Measurements from ENCODE around the gene SLC6A17. TPM values are rescaled to one million over a fixed set of nuclear protein-coding genes. Genes with fewer than 3 reads are reported as not detected.

Gene SLC6A17
- total and polyA plus RNA-seq, 9 donors = 0.03 to 0.15 (median 0.05) TPM; not detected in 3

GRCh38 chr1:110245876-110246620 lies 95.8 kb downstream of the SLC6A17 start:
- no peak for DNase-seq
- Histone ChIP-seq H3K4me1 (ENCODE audit: insufficient read depth) (peaks cover 3% of the 10 kb centered on the region), H3K4me3 (no peak overlapping the region), H3K9me3 (no peaks in the 10 kb centered on the region), H3K27ac (no peak overlapping the region), H3K36me3 (no peaks in the 10 kb centered on the region), H3K27me3 (no peaks in the 10 kb centered on the region)
- TF ChIP-seq CTCF (IDR thresholded peaks at IDR 0.05) (no peak), EP300 (IDR thresholded peaks at IDR 0.05) (no peak), POLR2A (IDR thresholded peaks at IDR 0.05) (no peak)
- intact Hi-C loops (cut with DNase I) = no loop called here
- WGBS, 3 donors = 60 to 73% (median 71%) methylated on average over 9 of the region's 9 CpGs

- 78 to 84% (median 83%) methylated on average over 4 of the region's 4 CpGs for WGBS, 3 donors
- no peaks in the 10 kb centered on the region for H3K27me3 ChIP-seq
- H3K4me1 ChIP-seq (ENCODE audit: insufficient read depth) = no peaks in the 10 kb centered on the region
- no peak for TF ChIP-seq POLR2A (IDR thresholded peaks at IDR 0.05)
- no peak for TF ChIP-seq EP300 (IDR thresholded peaks at IDR 0.05)
- no peak for TF ChIP-seq CTCF (IDR thresholded peaks at IDR 0.05)
- H3K36me3 ChIP-seq = no peaks in the 10 kb centered on the region
- no peak overlapping the region for H3K27ac ChIP-seq
- H3K9me3 ChIP-seq = no peaks in the 10 kb centered on the region
- no peak overlapping the region for H3K4me3 ChIP-seq
- DNase-seq = no peak
- intact Hi-C loops (cut with DNase I) = no loop called here
These were observed 98.5 kb downstream of the SLC6A17 start for GRCh38 chr1:110248746-110249145.

GRCh38 chr1:110249256-110249655 lies 99.0 kb downstream of the SLC6A17 start:
- no peak overlapping the region for H3K4me3 ChIP-seq
- 64 to 78% (median 65%) methylated on average over 4 of the region's 4 CpGs for WGBS, 3 donors

GRCh38 chr1:110250008-110250407 lies 99.7 kb downstream of the SLC6A17 start:
- intact Hi-C loops (cut with DNase I) = no loop called here
- 71 to 80% (median 78%) methylated on average over 4 of the region's 4 CpGs for WGBS, 3 donors
- H3K27ac ChIP-seq = no peak overlapping the region
- H3K9me3 ChIP-seq = no peaks in the 10 kb centered on the region
- TF ChIP-seq EP300 (IDR thresholded peaks at IDR 0.05) (no peak), POLR2A (IDR thresholded peaks at IDR 0.05) (no peak), CTCF (IDR thresholded peaks at IDR 0.05) (no peak)
- H3K4me1 ChIP-seq (ENCODE audit: insufficient read depth) = no peaks in the 10 kb centered on the region
- DNase-seq = no peak
- no peaks in the 10 kb centered on the region for H3K27me3 ChIP-seq
- no peaks in the 10 kb centered on the region for H3K36me3 ChIP-seq
- H3K4me3 ChIP-seq = no peak overlapping the region

More at GRCh38 chr1:110249256-110249655, 99.0 kb downstream of the SLC6A17 start:
- Histone ChIP-seq H3K4me1 (ENCODE audit: insufficient read depth) (no peaks in the 10 kb centered on the region), H3K27ac (no peak overlapping the region), H3K9me3 (no peaks in the 10 kb centered on the region), H3K36me3 (no peaks in the 10 kb centered on the region), H3K27me3 (no peaks in the 10 kb centered on the region)
- DNase-seq = no peak
- intact Hi-C loops (cut with DNase I) = no loop called here
- no peak for TF ChIP-seq POLR2A (IDR thresholded peaks at IDR 0.05)
- no peak for TF ChIP-seq EP300 (IDR thresholded peaks at IDR 0.05)
- TF ChIP-seq CTCF (IDR thresholded peaks at IDR 0.05) = no peak
